Fibroblast of skin of scalp (primary cell): ENCODE results near the gene MACROD2.

Experiments used
- DNase-seq: peaks from one replicate; pipeline ENCODE4 v3.0.0-alpha.2; 2013

MACROD2 gene

GRCh38 chr20:15890407-15890982, 1895.2 kb downstream of the MACROD2 start:
- DNase-seq, result no peak

GRCh38 chr20:15895126-15895525, 1899.8 kb downstream of the MACROD2 start:
- DNase-seq, result peak; percentile 21

- DNase-seq, result no peak
Measured at GRCh38 chr20:15895560-15896084, 1900.3 kb downstream of the MACROD2 start.

- DNase-seq, result no peak
Measured at GRCh38 chr20:15899967-15900366, 1904.7 kb downstream of the MACROD2 start.

- DNase-seq, result peak; percentile 57
Measured at GRCh38 chr20:15900443-15900842, 1905.1 kb downstream of the MACROD2 start.

GRCh38 chr20:15902493-15902892, 1907.2 kb downstream of the MACROD2 start:
- DNase-seq, result no peak

GRCh38 chr20:15905661-15906060, 1910.3 kb downstream of the MACROD2 start:
- no peak for DNase-seq

GRCh38 chr20:15909995-15910394, 1914.7 kb downstream of the MACROD2 start:
- DNase-seq, result no peak

- DNase-seq, result no peak
Measured at GRCh38 chr20:15911581-15911980, 1916.3 kb downstream of the MACROD2 start.

GRCh38 chr20:15913391-15914025, 1918.2 kb downstream of the MACROD2 start:
- DNase-seq, result no peak

GRCh38 chr20:15916623-15917022, 1921.3 kb downstream of the MACROD2 start:
- DNase-seq, result no peak

- DNase-seq, result no peak
Measured at GRCh38 chr20:15917283-15917682, 1922.0 kb downstream of the MACROD2 start.

GRCh38 chr20:15918631-15919030, 1923.3 kb downstream of the MACROD2 start:
- DNase-seq, result no peak

- no peak for DNase-seq
Measured at GRCh38 chr20:15919118-15919517, 1923.8 kb downstream of the MACROD2 start.

- DNase-seq, result no peak
Measured at GRCh38 chr20:15921930-15922329, 1926.6 kb downstream of the MACROD2 start.

- DNase-seq, result no peak
Measured at GRCh38 chr20:15922556-15922955, 1927.2 kb downstream of the MACROD2 start.

GRCh38 chr20:15923030-15923776, 1927.9 kb downstream of the MACROD2 start:
- DNase-seq, result no peak

GRCh38 chr20:15924556-15924955, 1929.2 kb downstream of the MACROD2 start:
- DNase-seq, result no peak

- DNase-seq, result peak; percentile 4
Measured at GRCh38 chr20:15925376-15925775, 1930.1 kb downstream of the MACROD2 start.

- peak; percentile 14 for DNase-seq
Measured at GRCh38 chr20:15927893-15928650, 1932.8 kb downstream of the MACROD2 start.

GRCh38 chr20:15928946-15929345, 1933.6 kb downstream of the MACROD2 start:
- DNase-seq, result no peak
